Measurements from ENCODE around the gene CBLC. TPM values are rescaled to one million over a fixed set of nuclear protein-coding genes. Genes with fewer than 3 reads are reported as not detected.

Gene CBLC, protein sequence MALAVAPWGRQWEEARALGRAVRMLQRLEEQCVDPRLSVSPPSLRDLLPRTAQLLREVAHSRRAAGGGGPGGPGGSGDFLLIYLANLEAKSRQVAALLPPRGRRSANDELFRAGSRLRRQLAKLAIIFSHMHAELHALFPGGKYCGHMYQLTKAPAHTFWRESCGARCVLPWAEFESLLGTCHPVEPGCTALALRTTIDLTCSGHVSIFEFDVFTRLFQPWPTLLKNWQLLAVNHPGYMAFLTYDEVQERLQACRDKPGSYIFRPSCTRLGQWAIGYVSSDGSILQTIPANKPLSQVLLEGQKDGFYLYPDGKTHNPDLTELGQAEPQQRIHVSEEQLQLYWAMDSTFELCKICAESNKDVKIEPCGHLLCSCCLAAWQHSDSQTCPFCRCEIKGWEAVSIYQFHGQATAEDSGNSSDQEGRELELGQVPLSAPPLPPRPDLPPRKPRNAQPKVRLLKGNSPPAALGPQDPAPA
- 42.2 TPM for total RNA-seq

DNA sequence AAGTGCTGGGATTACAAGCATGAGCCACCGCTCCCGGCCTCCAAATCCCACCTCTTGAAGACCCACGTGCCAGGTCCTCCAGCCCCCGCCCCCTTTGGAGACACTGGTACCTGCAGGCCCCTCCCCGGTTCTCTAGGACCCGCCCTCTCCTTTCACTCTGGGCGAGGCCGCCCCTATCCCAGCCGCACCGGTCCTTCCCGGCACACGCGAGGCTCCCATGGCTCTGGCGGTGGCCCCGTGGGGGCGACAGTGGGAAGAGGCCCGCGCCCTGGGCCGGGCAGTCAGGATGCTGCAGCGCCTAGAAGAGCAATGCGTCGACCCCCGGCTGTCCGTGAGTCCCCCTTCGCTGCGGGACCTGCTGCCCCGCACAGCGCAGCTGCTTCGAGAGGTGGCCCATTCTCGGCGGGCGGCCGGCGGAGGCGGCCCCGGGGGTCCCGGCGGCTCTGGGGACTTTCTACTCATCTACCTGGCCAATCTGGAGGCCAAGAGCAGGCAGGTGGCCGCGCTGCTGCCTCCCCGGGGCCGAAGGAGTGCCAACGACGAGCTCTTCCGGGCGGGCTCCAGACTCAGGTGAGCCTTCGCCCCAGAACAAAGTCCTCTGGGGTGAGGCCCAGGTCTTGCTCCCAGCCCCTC is at the start of gene CBLC:
Gene CBLC (plus strand): TSS at position 176 of the 633 bp plus-strand sequence. CDS start 42 bp downstream, at position 218.
- peaks cover 8% of the 10 kb centered on the region for H3K4me1 ChIP-seq
- peak within 1 kb of the TSS; percentile 76 for H3K27ac ChIP-seq
- DNase-seq (ENCODE audit: extremely low spot score in 2 of 2) = no peak
- no peaks in the 10 kb centered on the region for H3K27me3 ChIP-seq
- intact Hi-C loops (cut with DNase I) = no loop called here
- TF ChIP-seq POLR2A (IDR thresholded peaks at IDR 0.05) (no peak), POLR2AphosphoS5 (IDR thresholded peaks at IDR 0.05; ENCODE audit: insufficient read depth in 1 of 2, low read depth in 1 of 2) (peak in 1 of 2 donors; percentile 72)
- H3K36me3 ChIP-seq = no peaks in the 10 kb centered on the region
- H3K9me3 ChIP-seq = no peaks in the 10 kb centered on the region
- H3K4me3 ChIP-seq = peak within 1 kb of the TSS; percentile 30 to 48

DNA sequence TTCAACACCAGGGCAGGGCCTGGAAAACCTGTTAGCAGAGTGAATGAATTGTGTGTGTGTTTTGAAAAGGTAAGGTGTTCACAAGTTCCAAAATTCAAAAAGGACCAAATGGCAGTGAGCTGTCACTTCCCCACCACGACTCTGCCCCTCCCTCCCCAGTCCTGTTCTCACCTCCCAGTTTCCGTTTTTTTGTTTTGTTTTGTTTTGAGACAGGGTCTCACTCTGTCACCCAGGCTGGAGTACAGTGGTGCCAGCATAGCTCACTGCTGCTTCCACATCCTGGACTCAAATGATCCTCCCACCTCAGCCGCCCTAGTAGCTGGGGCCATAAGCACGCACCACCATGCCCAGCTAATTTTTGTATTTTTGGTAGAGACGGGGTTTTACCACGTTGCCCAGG is 49.5 kb upstream of the CBLC start:
- intact Hi-C loops (cut with DNase I) = loop anchor here (10.0 kb wide), 1 partner anchor 117 kb away; the partner anchor contains the start of gene NECTIN2
- no peak for TF ChIP-seq POLR2AphosphoS5 (IDR thresholded peaks at IDR 0.05; ENCODE audit: insufficient read depth in 1 of 2, low read depth in 1 of 2)
- TF ChIP-seq POLR2A (IDR thresholded peaks at IDR 0.05) = no peak
- TF ChIP-seq, protein P1, sequence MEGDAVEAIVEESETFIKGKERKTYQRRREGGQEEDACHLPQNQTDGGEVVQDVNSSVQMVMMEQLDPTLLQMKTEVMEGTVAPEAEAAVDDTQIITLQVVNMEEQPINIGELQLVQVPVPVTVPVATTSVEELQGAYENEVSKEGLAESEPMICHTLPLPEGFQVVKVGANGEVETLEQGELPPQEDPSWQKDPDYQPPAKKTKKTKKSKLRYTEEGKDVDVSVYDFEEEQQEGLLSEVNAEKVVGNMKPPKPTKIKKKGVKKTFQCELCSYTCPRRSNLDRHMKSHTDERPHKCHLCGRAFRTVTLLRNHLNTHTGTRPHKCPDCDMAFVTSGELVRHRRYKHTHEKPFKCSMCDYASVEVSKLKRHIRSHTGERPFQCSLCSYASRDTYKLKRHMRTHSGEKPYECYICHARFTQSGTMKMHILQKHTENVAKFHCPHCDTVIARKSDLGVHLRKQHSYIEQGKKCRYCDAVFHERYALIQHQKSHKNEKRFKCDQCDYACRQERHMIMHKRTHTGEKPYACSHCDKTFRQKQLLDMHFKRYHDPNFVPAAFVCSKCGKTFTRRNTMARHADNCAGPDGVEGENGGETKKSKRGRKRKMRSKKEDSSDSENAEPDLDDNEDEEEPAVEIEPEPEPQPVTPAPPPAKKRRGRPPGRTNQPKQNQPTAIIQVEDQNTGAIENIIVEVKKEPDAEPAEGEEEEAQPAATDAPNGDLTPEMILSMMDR (IDR thresholded peaks at IDR 0.05) = no peak
- H3K9me3 ChIP-seq = no peaks in the 10 kb centered on the region

DNA sequence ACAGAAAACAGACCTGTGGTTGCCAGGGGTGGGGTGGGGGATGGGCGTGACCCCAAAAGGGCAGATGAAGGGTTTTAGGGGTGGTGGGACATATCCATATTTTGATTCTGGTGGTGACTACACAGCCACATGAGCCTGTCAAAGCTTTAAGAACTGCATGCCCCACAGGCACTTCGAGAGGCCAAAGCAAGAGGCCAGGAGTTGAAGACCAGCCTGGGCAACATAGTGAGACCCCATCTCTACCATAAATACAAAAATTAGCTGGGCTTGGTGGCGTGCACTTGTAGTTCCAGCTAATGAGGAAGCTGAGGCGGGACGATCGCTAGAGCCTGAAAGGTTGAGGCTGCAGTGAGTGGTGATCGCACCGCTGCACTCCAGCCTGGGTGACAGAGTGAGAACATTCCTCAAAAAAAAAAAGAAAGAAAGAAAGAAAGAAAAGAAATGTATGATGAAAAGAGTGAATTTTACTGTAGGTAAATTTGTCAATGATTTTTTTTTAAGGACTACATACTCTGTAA is 48.1 kb upstream of the CBLC start:
- no peak for DNase-seq (ENCODE audit: extremely low spot score in 2 of 2)
- H3K4me3 ChIP-seq = no peak overlapping the region
- TF ChIP-seq, protein P1 (IDR thresholded peaks at IDR 0.05) = no peak
- no peak for TF ChIP-seq POLR2AphosphoS5 (IDR thresholded peaks at IDR 0.05; ENCODE audit: insufficient read depth in 1 of 2, low read depth in 1 of 2)
- TF ChIP-seq POLR2A (IDR thresholded peaks at IDR 0.05) = no peak
- peaks cover 9% of the 10 kb centered on the region for H3K4me1 ChIP-seq
- H3K9me3 ChIP-seq = no peaks in the 10 kb centered on the region
- H3K27me3 ChIP-seq = no peaks in the 10 kb centered on the region
- H3K27ac ChIP-seq = no peak overlapping the region
- intact Hi-C loops (cut with DNase I) = loop anchor here (10.0 kb wide), 1 partner anchor 115 kb away; the partner anchor contains the start of gene NECTIN2
- H3K36me3 ChIP-seq = no peaks in the 10 kb centered on the region

More for the DNA sequence above, 49.5 kb upstream of the CBLC start:
- H3K4me1 ChIP-seq = peaks cover 9% of the 10 kb centered on the region
- no peaks in the 10 kb centered on the region for H3K27me3 ChIP-seq
- no peaks in the 10 kb centered on the region for H3K36me3 ChIP-seq
- H3K27ac ChIP-seq = no peak overlapping the region
- H3K4me3 ChIP-seq = no peak overlapping the region
- DNase-seq (ENCODE audit: extremely low spot score in 2 of 2) = no peak

DNA sequence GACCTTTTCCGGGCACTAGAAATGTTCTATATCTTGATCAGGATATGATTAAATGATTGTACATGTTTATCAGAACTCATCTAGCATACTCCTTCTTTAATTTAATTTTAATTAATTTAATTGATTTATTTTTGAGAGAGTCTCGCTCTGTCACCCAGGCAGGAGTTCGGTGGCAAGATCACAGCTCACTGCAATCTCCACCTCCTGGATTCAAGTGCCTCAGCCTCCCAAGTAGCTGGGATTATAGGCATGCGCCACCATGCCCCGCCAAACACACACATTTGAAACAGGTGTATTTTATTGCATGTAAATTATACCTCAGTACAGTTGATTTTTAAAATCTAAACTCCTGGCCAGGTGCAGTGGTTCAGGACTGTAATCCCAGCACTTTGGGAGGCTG is 46.6 kb upstream of the CBLC start:
- H3K27ac ChIP-seq = no peak overlapping the region
- no peak for TF ChIP-seq POLR2A (IDR thresholded peaks at IDR 0.05)
- TF ChIP-seq, protein P1 (IDR thresholded peaks at IDR 0.05) = no peak
- TF ChIP-seq POLR2AphosphoS5 (IDR thresholded peaks at IDR 0.05; ENCODE audit: insufficient read depth in 1 of 2, low read depth in 1 of 2) = no peak
- DNase-seq (ENCODE audit: extremely low spot score in 2 of 2) = no peak

DNA sequence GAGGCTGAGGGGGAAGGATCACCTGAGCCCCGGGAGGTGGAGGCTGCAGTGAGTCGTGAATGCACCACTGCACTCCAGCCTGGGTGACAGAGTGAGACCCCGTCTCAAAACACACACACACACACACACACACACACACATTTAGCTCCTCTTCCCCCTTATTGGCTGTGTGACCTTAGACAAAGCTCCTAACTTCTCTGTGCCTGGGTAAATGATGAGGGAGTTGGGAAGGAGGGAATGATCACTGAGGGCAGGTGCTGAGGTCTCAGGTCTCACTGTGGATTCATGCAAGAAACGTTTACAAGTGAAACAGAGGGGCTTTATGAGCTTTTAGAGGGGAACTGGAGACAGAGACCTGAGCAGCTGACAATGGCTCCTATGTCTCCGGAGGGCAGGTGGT is 46.1 kb upstream of the CBLC start:
- no peak for DNase-seq (ENCODE audit: extremely low spot score in 2 of 2)
- no peak overlapping the region for H3K27ac ChIP-seq
- intact Hi-C loops (cut with DNase I) = no loop called here
- H3K27me3 ChIP-seq = no peaks in the 10 kb centered on the region
- no peaks in the 10 kb centered on the region for H3K9me3 ChIP-seq
- H3K4me3 ChIP-seq = no peak overlapping the region
- no peak for TF ChIP-seq POLR2A (IDR thresholded peaks at IDR 0.05)
- TF ChIP-seq, protein P1 (IDR thresholded peaks at IDR 0.05) = no peak
- TF ChIP-seq POLR2AphosphoS5 (IDR thresholded peaks at IDR 0.05; ENCODE audit: insufficient read depth in 1 of 2, low read depth in 1 of 2) = no peak
- H3K36me3 ChIP-seq = no peaks in the 10 kb centered on the region
- no peaks in the 10 kb centered on the region for H3K4me1 ChIP-seq

More for the DNA sequence above, 46.6 kb upstream of the CBLC start:
- no peak overlapping the region for H3K4me3 ChIP-seq
- H3K9me3 ChIP-seq = no peaks in the 10 kb centered on the region
- H3K27me3 ChIP-seq = no peaks in the 10 kb centered on the region
- no peaks in the 10 kb centered on the region for H3K36me3 ChIP-seq
- intact Hi-C loops (cut with DNase I) = no loop called here
- no peaks in the 10 kb centered on the region for H3K4me1 ChIP-seq
